AG04449 (cell line): ENCODE data around the gene NGEF.

Experiments
- CTCF ChIA-PET: fragments of 350-600 bp; formaldehyde crosslinking; extraction: SDS; loops from one replicate; lab custom pipeline; 2021; ENCODE audit warnings: antibody characterized with exemption; lab: Yijun Ruan, JAX
- POLR2A ChIA-PET: fragments of 400-600, 350-600 bp; formaldehyde crosslinking; extraction: SDS; loops from one replicate; lab custom pipeline; 2020; ENCODE audit warnings: antibody characterized with exemption, inconsistent platforms; lab: Yijun Ruan, JAX
- DNase-seq: peaks from one replicate; pipeline ENCODE4 v3.0.0-alpha.2; 2010; ENCODE audit warnings: low read depth, low spot score
- H3K4me3 ChIP-seq: 2 replicates; pipeline ENCODE4 v1.5.1; 2011; ENCODE audit warnings: low read depth, mild to moderate bottlenecking, control low read depth, low read length
- CTCF ChIP-seq: IDR thresholded peaks from one replicate; pipeline ENCODE4 v1.5.1; 2011; ENCODE audit warnings: mild to moderate bottlenecking, moderate library complexity, low read length, control low read depth, inconsistent platforms; ENCODE audit not compliant: insufficient read depth; ENCODE audit errors: missing control alignments

The NGEF gene

GRCh38 chr2:233047206-233047605 lies 34.1 kb upstream of the NGEF start:
- no peak for DNase-seq
- POLR2A ChIA-PET: no interaction called here
- no peak overlapping the region for H3K4me3 ChIP-seq
- no peak for TF ChIP-seq CTCF
- CTCF ChIA-PET: interaction anchor here (0.9 to 1.5 kb wide), 3 partner anchors 18 to 194 kb away, joined by 4 to 5 read pairs (median 5); no protein-coding TSS in a partner anchor

DNA sequence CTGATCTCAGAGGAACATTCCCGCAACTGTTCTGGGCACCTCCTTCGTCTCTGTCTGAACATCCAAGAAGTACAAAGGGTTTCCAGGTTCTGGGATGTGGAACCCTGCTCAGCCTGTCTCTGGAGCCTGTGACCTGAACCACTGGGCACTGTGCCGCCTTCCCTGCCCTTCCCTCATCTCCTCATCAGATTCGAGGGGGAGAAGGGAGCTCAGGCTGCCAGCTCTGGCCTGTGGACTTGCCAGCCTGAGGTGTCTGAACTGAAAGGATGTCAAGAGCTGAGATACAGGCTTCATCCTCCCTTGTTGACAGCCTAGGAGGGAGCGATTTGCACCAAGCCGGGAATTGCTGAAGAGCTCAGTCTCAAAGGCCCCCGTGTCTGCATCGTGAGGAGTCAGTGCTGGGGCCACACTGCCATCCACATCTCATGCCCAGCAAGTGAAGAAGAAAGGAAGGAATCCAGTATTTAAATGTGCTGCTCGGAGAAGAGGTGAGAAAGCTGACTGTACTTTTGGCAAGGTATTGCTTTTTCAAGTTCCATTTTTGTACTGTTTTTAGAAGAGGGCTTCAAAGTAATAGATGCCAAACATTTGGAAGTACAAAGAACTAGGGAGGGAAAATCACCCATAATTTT lies 32.0 kb upstream of the NGEF start:
- no peak for TF ChIP-seq CTCF
- CTCF ChIA-PET: interaction anchor here (0.6 to 4.0 kb wide), 4 partner anchors 8 to 192 kb away, joined by 3 to 38 read pairs (median 4); partner anchors contain the start of gene INPP5D

DNA sequence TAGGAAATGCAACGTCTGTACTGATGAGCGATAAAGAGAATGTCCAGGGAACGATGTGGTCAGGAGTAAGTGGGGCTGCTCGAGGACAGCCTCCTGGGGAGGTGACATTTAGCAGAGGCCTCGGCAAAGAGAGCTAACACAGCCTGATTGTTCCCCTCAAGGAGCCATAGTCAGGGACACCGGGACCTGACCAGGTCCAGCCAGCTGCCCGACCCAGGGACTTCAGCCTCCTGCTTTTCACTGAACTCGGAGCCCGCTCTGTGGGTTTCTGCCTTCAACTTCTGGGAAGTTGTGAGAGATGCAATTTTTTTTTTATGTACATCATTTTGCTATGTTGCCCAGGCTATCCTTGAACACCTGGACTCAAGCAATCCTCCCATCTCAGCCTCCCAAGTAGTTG lies 29.5 kb upstream of the NGEF start:
- H3K4me3 ChIP-seq: no peak overlapping the region
- DNase-seq: no peak
- POLR2A ChIA-PET: no interaction called here
- CTCF ChIA-PET: interaction anchor here (1.6 to 4.0 kb wide), 3 partner anchors 11 to 190 kb away, joined by 7 to 38 read pairs (median 7); no protein-coding TSS in a partner anchor
- no peak for TF ChIP-seq CTCF

More for the DNA sequence above, 32.0 kb upstream of the NGEF start:
- POLR2A ChIA-PET: no interaction called here
- DNase-seq: no peak
- no peak overlapping the region for H3K4me3 ChIP-seq

DNA sequence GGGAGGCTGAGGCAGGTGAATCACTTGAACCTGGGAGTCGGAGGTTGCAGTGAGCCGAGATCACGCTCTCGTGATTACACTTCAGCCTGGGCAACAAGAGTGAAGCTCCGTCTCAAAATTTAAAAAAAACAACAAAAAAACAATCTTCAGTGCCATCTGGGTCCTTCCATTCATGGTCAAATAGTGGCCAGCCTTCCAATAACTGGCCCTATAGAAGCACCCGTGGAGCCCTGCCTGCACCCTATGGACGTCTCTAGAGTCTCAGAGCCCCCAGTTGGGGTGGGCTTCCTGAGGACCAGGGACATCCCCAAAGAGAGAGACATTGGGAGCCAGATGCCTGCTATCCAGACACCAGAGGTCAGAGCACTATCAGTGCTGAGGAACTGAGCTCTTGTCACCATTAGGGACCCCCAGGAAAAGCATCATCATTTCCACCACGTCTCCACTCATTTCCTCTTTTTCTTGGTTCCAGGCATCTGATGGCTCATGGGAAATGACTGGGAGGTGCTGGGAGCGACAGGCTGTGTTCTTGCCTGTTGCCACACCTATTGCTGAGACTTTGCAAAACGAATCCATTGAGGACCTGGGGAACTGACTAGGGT lies 28.8 kb upstream of the NGEF start:
- POLR2A ChIA-PET: no interaction called here
- no peak overlapping the region for H3K4me3 ChIP-seq
- DNase-seq: no peak
- TF ChIP-seq CTCF: no peak
- CTCF ChIA-PET: interaction anchor here (1.0 to 2.1 kb wide), 4 partner anchors 12 to 209 kb away, joined by 4 to 7 read pairs (median 7); partner anchors contain the start of gene ATG16L1

DNA sequence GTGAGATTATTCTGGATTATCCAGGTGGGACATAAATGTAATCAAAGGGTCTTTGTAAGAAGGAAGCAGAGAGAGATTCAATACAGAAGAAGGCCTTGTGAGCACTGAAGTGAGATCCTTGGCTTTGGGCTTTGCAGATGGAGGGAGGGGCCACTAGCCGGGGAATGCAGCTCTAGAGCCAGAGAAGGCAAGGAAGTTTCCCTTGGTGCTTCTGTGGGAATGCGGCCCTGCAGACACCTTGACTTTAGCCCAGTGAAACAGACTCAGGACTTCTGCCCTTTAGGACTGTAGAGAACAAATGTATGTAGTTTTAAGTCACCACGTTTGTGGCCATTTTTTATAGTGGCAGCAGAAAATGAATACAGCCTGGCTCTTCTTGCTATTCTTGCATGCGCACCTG lies 27.5 kb upstream of the NGEF start:
- CTCF ChIA-PET: interaction anchor here (0.8 to 2.1 kb wide), 4 partner anchors 11 to 24 kb away, joined by 3 to 7 read pairs (median 4); no protein-coding TSS in a partner anchor
- DNase-seq: no peak
- no peak for TF ChIP-seq CTCF
- POLR2A ChIA-PET: no interaction called here
- no peak overlapping the region for H3K4me3 ChIP-seq
